HepG2 (cell line): ENCODE measurements around the gene DCTN2. TPM values are rescaled to one million over a fixed set of nuclear protein-coding genes. Genes with fewer than 3 reads are reported as not detected.

Experiments
- microRNA counts: library from miRNA; unstranded; fragments of <30 nt; microRNA quantifications from one replicate; lab custom pipeline; 2015
- microRNA-seq: library from miRNA; unstranded; fragments of <30 nt; microRNA quantifications from one replicate; pipeline ENCODE4, GENCODE V29; 2020
- polyA plus RNA-seq, 8 experiments: library from polyadenylated mRNA; depleted of rRNA in 3 of 8; stranded (reverse) in 7 of 8; unstranded in 1 of 8; fragments of >200 nt; fragmentation: Illumina TruSeq in 4 of 8; extraction: Trizol in 4 of 8; gene quantifications; 2 replicates each; pipeline versions ENCODE4 v1.2.1 to v1.2.3, GENCODE V29; 2011 to 2016; ENCODE audit warnings: low read depth in 4 of 8, missing spikeins in 1 of 8, mixed read lengths in 1 of 8; ENCODE audit not compliant: insufficient read depth in 1 of 8
- small RNA-seq, 3 experiments: library from RNA; depleted of rRNA; stranded (forward); fragments of <200 nt; gene quantifications; one replicate each; pipeline ENCODE3, GENCODE V24; 2012; ENCODE audit warnings: low read depth in 2 of 3, low replicate concordance in 1 of 3; ENCODE audit not compliant: insufficient read length in 3 of 3, insufficient read depth in 2 of 3
- total RNA-seq, 5 experiments: library from RNA; depleted of rRNA; stranded (reverse); fragments of >200 nt; fragmentation: Illumina TruSeq; extraction: Trizol; gene quantifications; 2 replicates each; pipeline ENCODE4 v1.2.3, GENCODE V29; 2016; ENCODE audit warnings: low read depth in 1 of 5

The DCTN2 gene
- total and polyA plus RNA-seq, 2 of the 13 experiments (the other 11 are each of a cell fraction or from before 2014, with no cell fraction given): 72.0 to 77.4 TPM

MicroRNA genes within 50 kb of the gene (microRNA counts, 767-probe panel; counts per million panel counts)
- not detected for microRNA hsa-miR-616-3p (lab: Ali Mortazavi, UCI)

Small RNA genes lying within 50 kb of the gene (microRNA-seq; reads per million reads assigned to microRNA genes)
- gene MIR616 (2.7 reads per million, percentile 17 among the genes with 10 or more reads in this experiment), gene MIR6758 (not detected)

Small RNA genes lying within 50 kb of the gene (small RNA-seq; reads per million reads assigned to genes)
- gene MIR616: 0 reads per million in 3 experiments

Other genes starting within 250 kb of the DCTN2 start
- 8.3 and 11.1 TPM in 2 replicates for gene R3HDM2, start 116.1 kb downstream of the DCTN2 start, total RNA-seq (2016; rRNA removed; fragmentation: Illumina TruSeq; extraction: Trizol)
- 23.5 and 26.2 TPM in 2 replicates for gene R3HDM2, start 116.1 kb downstream of the DCTN2 start, polyA plus RNA-seq (2011; rRNA removed)
- 1.5 and 1.8 TPM in 2 replicates for gene INHBC, start 112.4 kb downstream of the DCTN2 start, total RNA-seq (2016; rRNA removed; fragmentation: Illumina TruSeq; extraction: Trizol)
- gene INHBC, start 112.4 kb downstream of the DCTN2 start, polyA plus RNA-seq (2011; rRNA removed): 12.7 and 13.8 TPM in 2 replicates
- 6.8 and 17.0 TPM in 2 replicates for gene INHBE, start 91.9 kb downstream of the DCTN2 start, total RNA-seq (2016; rRNA removed; fragmentation: Illumina TruSeq; extraction: Trizol)
- 32.0 and 55.8 TPM in 2 replicates for gene INHBE, start 91.9 kb downstream of the DCTN2 start, polyA plus RNA-seq (2011; rRNA removed)
- 0.20 TPM in 1 of 2 replicates, not detected in the other for gene GLI1, start 87.4 kb downstream of the DCTN2 start, total RNA-seq (2016; rRNA removed; fragmentation: Illumina TruSeq; extraction: Trizol)
- 0.09 and 0.27 TPM in 2 replicates for gene GLI1, start 87.4 kb downstream of the DCTN2 start, polyA plus RNA-seq (2011; rRNA removed)
- 0.18 TPM in 1 of 2 replicates, not detected in the other for gene ARHGAP9, start 67.3 kb downstream of the DCTN2 start, total RNA-seq (2016; rRNA removed; fragmentation: Illumina TruSeq; extraction: Trizol)
- 0.95 and 1.2 TPM in 2 replicates for gene ARHGAP9, start 67.3 kb downstream of the DCTN2 start, polyA plus RNA-seq (2011; rRNA removed)
- gene MARS1, start 59.1 kb downstream of the DCTN2 start, total RNA-seq (2016; rRNA removed; fragmentation: Illumina TruSeq; extraction: Trizol): 177 and 181 TPM in 2 replicates
- gene MARS1, start 59.1 kb downstream of the DCTN2 start, polyA plus RNA-seq (2011; rRNA removed): 115 and 167 TPM in 2 replicates
- gene DDIT3, start 26.7 kb downstream of the DCTN2 start, total RNA-seq (2016; rRNA removed; fragmentation: Illumina TruSeq; extraction: Trizol): 17.5 and 27.5 TPM in 2 replicates
- gene DDIT3, start 26.7 kb downstream of the DCTN2 start, polyA plus RNA-seq (2011; rRNA removed): 45.2 and 48.7 TPM in 2 replicates
- 4.1 and 5.1 TPM in 2 replicates for gene MBD6, start 24.4 kb downstream of the DCTN2 start, total RNA-seq (2016; rRNA removed; fragmentation: Illumina TruSeq; extraction: Trizol)
- 5.9 and 6.1 TPM in 2 replicates for gene MBD6, start 24.4 kb downstream of the DCTN2 start, polyA plus RNA-seq (2011; rRNA removed)
- gene KIF5A, start 2.9 kb upstream of the DCTN2 start, total RNA-seq (2016; rRNA removed; fragmentation: Illumina TruSeq; extraction: Trizol): 1.1 and 1.6 TPM in 2 replicates
- gene KIF5A, start 2.9 kb upstream of the DCTN2 start, polyA plus RNA-seq (2011; rRNA removed): 10.3 and 11.9 TPM in 2 replicates
- gene PIP4K2C, start 44.0 kb upstream of the DCTN2 start, total RNA-seq (2016; rRNA removed; fragmentation: Illumina TruSeq; extraction: Trizol): 23.6 and 26.4 TPM in 2 replicates
- 21.7 and 23.3 TPM in 2 replicates for gene PIP4K2C, start 44.0 kb upstream of the DCTN2 start, polyA plus RNA-seq (2011; rRNA removed)
- 5.4 and 9.0 TPM in 2 replicates for gene DTX3, start 57.6 kb upstream of the DCTN2 start, total RNA-seq (2016; rRNA removed; fragmentation: Illumina TruSeq; extraction: Trizol)
- 27.2 and 28.7 TPM in 2 replicates for gene DTX3, start 57.6 kb upstream of the DCTN2 start, polyA plus RNA-seq (2011; rRNA removed)
- 10.1 and 11.5 TPM in 2 replicates for gene ARHGEF25, start 64.2 kb upstream of the DCTN2 start, total RNA-seq (2016; rRNA removed; fragmentation: Illumina TruSeq; extraction: Trizol)
- 12.5 and 15.3 TPM in 2 replicates for gene ARHGEF25, start 64.2 kb upstream of the DCTN2 start, polyA plus RNA-seq (2011; rRNA removed)
- gene B4GALNT1, start 86.0 kb upstream of the DCTN2 start, total RNA-seq (2016; rRNA removed; fragmentation: Illumina TruSeq; extraction: Trizol): 1.9 and 4.5 TPM in 2 replicates
- 5.4 and 5.9 TPM in 2 replicates for gene B4GALNT1, start 86.0 kb upstream of the DCTN2 start, polyA plus RNA-seq (2011; rRNA removed)
- 51.7 and 156 TPM in 2 replicates for gene OS9, start 146.9 kb upstream of the DCTN2 start, total RNA-seq (2016; rRNA removed; fragmentation: Illumina TruSeq; extraction: Trizol)
- gene OS9, start 146.9 kb upstream of the DCTN2 start, polyA plus RNA-seq (2011; rRNA removed): 206 and 225 TPM in 2 replicates
- gene AGAP2, start 191.6 kb upstream of the DCTN2 start, total RNA-seq (2016; rRNA removed; fragmentation: Illumina TruSeq; extraction: Trizol): 0.38 and 0.81 TPM in 2 replicates
- 0.45 and 0.73 TPM in 2 replicates for gene AGAP2, start 191.6 kb upstream of the DCTN2 start, polyA plus RNA-seq (2011; rRNA removed)
- gene TSPAN31, start 197.8 kb upstream of the DCTN2 start, total RNA-seq (2016; rRNA removed; fragmentation: Illumina TruSeq; extraction: Trizol): 5.4 and 10.4 TPM in 2 replicates
- 24.6 and 27.3 TPM in 2 replicates for gene TSPAN31, start 197.8 kb upstream of the DCTN2 start, polyA plus RNA-seq (2011; rRNA removed)
- gene CDK4, start 205.1 kb upstream of the DCTN2 start, total RNA-seq (2016; rRNA removed; fragmentation: Illumina TruSeq; extraction: Trizol): 209 and 255 TPM in 2 replicates
- 171 and 191 TPM in 2 replicates for gene CDK4, start 205.1 kb upstream of the DCTN2 start, polyA plus RNA-seq (2011; rRNA removed)
- gene MARCHF9, start 207.9 kb upstream of the DCTN2 start, total RNA-seq (2016; rRNA removed; fragmentation: Illumina TruSeq; extraction: Trizol): 2.7 and 5.7 TPM in 2 replicates
- 9.6 and 14.5 TPM in 2 replicates for gene MARCHF9, start 207.9 kb upstream of the DCTN2 start, polyA plus RNA-seq (2011; rRNA removed)
- 0.97 and 2.3 TPM in 2 replicates for gene CYP27B1, start 219.9 kb upstream of the DCTN2 start, total RNA-seq (2016; rRNA removed; fragmentation: Illumina TruSeq; extraction: Trizol)
- gene CYP27B1, start 219.9 kb upstream of the DCTN2 start, polyA plus RNA-seq (2011; rRNA removed): 3.0 and 3.4 TPM in 2 replicates
- 34.7 and 35.5 TPM in 2 replicates for gene METTL1, start 224.9 kb upstream of the DCTN2 start, total RNA-seq (2016; rRNA removed; fragmentation: Illumina TruSeq; extraction: Trizol)
- gene METTL1, start 224.9 kb upstream of the DCTN2 start, polyA plus RNA-seq (2011; rRNA removed): 36.9 and 38.3 TPM in 2 replicates
- gene EEF1AKMT3, start 225.4 kb upstream of the DCTN2 start, total RNA-seq (2016; rRNA removed; fragmentation: Illumina TruSeq; extraction: Trizol): 4.7 and 6.6 TPM in 2 replicates
- gene EEF1AKMT3, start 225.4 kb upstream of the DCTN2 start, polyA plus RNA-seq (2011; rRNA removed): 10.8 and 11.4 TPM in 2 replicates
- gene TSFM, start 235.6 kb upstream of the DCTN2 start, total RNA-seq (2016; rRNA removed; fragmentation: Illumina TruSeq; extraction: Trizol): 68.3 and 89.7 TPM in 2 replicates
- 24.0 and 29.8 TPM in 2 replicates for gene TSFM, start 235.6 kb upstream of the DCTN2 start, polyA plus RNA-seq (2011; rRNA removed)